GM12873 (cell line): ENCODE measurements around the gene AKAP8.

Experiments
- TF ChIP-seq, protein P1 (sequence below): IDR thresholded peaks from 2 replicates; pipeline ENCODE4 v1.5.1; 2012; ENCODE audit warnings: low read depth, mild to moderate bottlenecking, moderate library complexity, low read length, control low read depth; ENCODE audit not compliant: insufficient read depth; ENCODE audit errors: missing control alignments

Gene AKAP8

DNA sequence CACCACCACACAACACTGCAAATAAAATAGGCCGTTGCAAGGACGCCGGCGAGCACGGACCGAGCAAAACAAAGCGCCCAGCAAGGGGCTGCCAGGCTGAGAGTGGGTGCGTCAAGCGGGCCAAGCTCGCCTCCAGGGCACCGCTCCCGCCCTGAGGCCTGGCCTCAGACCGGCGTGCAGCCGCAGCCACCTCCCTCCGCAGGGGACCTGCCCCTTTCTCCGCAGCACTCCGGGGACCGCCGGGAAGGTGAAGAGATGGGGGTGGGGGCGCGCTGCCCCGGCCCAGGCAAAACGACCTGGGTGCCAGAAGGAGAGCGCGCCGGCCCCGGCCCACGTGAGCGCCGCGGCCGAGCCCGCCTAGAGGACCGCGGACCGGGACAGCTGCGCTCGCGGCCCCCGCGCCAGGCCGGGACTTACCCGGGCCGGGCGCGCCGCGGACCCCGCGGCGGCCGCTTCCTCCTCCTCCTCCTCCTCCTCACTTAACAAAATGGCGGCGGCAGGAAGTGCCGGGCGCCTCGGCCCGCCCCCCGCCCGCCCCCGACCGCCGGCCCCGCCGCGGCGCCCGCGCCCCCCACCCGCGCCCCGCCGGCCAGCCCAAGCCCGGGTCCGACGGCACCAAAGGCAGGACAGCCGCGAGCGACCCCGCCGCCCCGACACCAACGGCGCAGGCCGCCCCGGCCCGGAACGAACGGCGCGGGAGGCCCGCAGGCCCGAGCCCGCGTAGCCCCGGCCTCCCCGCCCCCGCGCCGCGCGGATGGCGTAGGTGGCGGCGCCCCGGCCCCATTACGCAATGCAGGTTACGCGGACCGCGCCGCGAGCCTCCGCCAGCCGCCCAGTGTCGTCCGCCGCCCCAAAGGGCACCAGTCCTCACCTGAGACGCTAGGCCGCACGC, 47.9 kb downstream of the AKAP8 start:
- TF ChIP-seq, protein P1, sequence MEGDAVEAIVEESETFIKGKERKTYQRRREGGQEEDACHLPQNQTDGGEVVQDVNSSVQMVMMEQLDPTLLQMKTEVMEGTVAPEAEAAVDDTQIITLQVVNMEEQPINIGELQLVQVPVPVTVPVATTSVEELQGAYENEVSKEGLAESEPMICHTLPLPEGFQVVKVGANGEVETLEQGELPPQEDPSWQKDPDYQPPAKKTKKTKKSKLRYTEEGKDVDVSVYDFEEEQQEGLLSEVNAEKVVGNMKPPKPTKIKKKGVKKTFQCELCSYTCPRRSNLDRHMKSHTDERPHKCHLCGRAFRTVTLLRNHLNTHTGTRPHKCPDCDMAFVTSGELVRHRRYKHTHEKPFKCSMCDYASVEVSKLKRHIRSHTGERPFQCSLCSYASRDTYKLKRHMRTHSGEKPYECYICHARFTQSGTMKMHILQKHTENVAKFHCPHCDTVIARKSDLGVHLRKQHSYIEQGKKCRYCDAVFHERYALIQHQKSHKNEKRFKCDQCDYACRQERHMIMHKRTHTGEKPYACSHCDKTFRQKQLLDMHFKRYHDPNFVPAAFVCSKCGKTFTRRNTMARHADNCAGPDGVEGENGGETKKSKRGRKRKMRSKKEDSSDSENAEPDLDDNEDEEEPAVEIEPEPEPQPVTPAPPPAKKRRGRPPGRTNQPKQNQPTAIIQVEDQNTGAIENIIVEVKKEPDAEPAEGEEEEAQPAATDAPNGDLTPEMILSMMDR, result no peak

DNA sequence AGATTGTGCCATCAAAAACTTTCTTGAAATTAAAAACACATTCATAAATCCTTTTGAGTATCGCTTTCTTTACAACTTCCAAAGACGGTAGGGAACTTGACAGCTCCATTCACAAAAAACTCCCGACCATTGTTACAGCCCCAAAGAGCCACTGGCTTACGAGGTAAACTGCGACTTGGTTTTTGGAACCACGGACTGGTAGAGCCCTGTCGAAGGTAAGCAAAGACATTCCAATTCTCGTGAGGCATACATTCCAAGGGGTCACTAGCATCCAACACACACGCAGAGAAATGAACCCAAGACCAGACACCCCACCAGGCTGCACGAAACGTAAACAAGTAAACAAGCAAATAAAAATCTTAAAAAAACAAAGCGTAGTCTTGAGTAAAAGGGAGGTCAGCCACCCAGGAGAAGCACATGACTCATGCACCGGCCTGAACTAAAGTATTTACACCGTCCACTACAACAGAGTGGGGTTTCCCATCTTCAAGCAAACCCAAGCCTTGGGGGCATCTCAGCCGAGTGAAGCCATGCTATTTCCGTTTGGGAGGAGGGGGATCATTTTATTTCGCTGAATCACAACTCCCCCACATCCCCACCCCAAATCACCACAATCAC, 48.7 kb downstream of the AKAP8 start:
- TF ChIP-seq, protein P1, result no peak

- TF ChIP-seq, protein P1, result no peak
Observed at GRCh38 chr19:15328312-15328711, 51.3 kb downstream of the AKAP8 start.

DNA sequence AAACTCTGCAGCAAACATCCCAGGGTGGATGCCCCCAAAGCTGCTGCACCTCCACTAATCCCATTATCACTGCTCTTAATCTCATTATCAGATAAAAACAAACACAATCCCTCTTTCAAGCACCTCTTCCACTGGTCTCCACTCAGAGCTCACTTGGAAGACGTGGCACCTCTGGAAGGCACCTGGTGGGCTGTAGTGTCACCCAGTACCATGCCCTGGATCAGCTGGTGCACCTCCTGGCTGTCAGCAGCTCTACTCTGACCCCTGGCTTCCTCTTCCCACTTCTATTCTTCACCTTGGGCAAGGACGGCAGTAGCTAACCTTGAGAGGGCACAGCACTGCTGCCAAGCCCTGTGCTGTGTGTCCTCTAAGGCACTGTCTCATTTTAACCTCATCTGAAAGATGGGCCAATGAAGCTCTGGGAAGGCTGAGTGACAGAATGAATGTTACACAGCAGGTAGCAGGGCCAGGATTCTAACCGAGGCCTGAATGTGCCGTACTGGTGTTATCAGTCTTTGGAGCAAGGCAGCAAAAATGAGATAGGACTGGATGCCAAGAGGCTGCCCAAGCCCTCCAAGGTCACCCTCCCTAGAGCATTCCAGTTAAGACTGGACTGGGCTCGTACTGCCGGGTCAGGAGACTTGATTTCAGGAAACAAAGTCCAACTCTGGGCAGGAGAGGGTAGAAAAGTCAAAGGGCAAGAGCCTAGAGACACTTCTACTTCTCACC, 54.6 kb downstream of the AKAP8 start:
- TF ChIP-seq, protein P1, result no peak

- TF ChIP-seq, protein P1, result no peak
Observed at GRCh38 chr19:15323496-15324235, 55.9 kb downstream of the AKAP8 start.

GRCh38 chr19:15321739-15322138, 57.8 kb downstream of the AKAP8 start:
- TF ChIP-seq, protein P1, result no peak
